Colonic mucosa (tissue), 4 donors: ENCODE measurements around the gene TMPRSS2. TPM values are rescaled to one million over a fixed set of nuclear protein-coding genes. Genes with fewer than 3 reads are reported as not detected.

Experiments used
- DNase-seq: peaks from one replicate; pipeline ENCODE4 v3.0.0-alpha.2; 2020
- H3K27ac ChIP-seq: fragments of 200-600 bp; one replicate; pipeline ENCODE4 v1.8.0; 2021
- H3K27me3 ChIP-seq: fragments of 200-600 bp; one replicate; pipeline ENCODE4 v1.8.0; 2021
- H3K36me3 ChIP-seq: fragments of 200-600 bp; one replicate; pipeline ENCODE4 v1.8.0; 2021
- H3K4me1 ChIP-seq: fragments of 200-600 bp; one replicate; pipeline ENCODE4 v1.8.0; 2021; ENCODE audit warnings: mild to moderate bottlenecking
- H3K4me3 ChIP-seq: fragments of 200-600 bp; one replicate; pipeline ENCODE4 v1.8.0; 2021
- H3K9ac ChIP-seq, 2 donors: one replicate each; pipeline ENCODE4 v1.7.0; 2013; ENCODE audit warnings: control low read depth in 2 of 2, low read depth in 2 of 2, low read length in 2 of 2
- H3K9me3 ChIP-seq: fragments of 200-600 bp; one replicate; pipeline ENCODE4 v1.8.0; 2021
- intact Hi-C: fragments of 100-400 bp; cut with DNase I; formaldehyde crosslinking; loops from one replicate; pipeline ENCODE4 v1.14.1; 2022
- total RNA-seq, 2 donors: library from RNA; stranded (reverse); fragmentation: NEBNext Ultra II Directional in 1 of 2; extraction: Animal tissue kit (Norgen Biotek cat#: 25700) in 1 of 2; gene quantifications; one replicate each; pipeline ENCODE4 v1.2.1, GENCODE V29; 2021
- TF ChIP-seq, protein P1 (sequence below): fragments of 200-600 bp; IDR thresholded peaks from one replicate; pipeline ENCODE4 v1.8.0; 2022; ENCODE audit warnings: antibody characterized with exemption, mild to moderate bottlenecking
- donor health status: healthy.
- donor health status: DM: no; HTN: no; CAD: no.
- donor health status: DM: no; HTN: no; CAD: no.

Gene TMPRSS2
- total RNA-seq, 2 donors from 2014 or later = 261 to 408 TPM

DNA sequence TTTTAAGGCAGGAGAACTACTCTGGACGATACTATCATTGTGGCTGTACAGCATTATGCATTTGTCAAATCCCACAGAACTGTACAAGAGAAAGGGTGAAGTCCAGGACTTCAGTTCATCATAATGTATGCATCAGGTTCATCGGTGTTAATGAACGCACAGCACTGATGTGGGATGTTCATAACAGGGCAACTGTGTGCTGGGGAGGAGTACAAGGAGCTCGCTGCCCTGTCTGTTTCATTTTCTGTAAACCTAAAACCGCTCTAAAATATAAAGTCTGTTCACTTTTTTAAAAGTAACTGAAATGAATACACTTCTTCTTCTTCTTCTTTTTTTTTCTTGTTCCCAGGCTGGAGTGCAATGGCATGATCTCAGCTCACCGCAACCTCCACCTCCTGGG lies 25.0 kb downstream of the TMPRSS2 start:
- Histone ChIP-seq H3K27me3 (no peaks in the 10 kb centered on the region), H3K4me1 (no peaks in the 10 kb centered on the region), H3K9me3 (no peaks in the 10 kb centered on the region), H3K9ac (no peak overlapping the region), H3K27ac (no peak overlapping the region), H3K4me3 (no peak overlapping the region), H3K36me3 (peaks cover 7% of the 10 kb centered on the region)
- intact Hi-C loops = no loop called here
- TF ChIP-seq, protein P1, sequence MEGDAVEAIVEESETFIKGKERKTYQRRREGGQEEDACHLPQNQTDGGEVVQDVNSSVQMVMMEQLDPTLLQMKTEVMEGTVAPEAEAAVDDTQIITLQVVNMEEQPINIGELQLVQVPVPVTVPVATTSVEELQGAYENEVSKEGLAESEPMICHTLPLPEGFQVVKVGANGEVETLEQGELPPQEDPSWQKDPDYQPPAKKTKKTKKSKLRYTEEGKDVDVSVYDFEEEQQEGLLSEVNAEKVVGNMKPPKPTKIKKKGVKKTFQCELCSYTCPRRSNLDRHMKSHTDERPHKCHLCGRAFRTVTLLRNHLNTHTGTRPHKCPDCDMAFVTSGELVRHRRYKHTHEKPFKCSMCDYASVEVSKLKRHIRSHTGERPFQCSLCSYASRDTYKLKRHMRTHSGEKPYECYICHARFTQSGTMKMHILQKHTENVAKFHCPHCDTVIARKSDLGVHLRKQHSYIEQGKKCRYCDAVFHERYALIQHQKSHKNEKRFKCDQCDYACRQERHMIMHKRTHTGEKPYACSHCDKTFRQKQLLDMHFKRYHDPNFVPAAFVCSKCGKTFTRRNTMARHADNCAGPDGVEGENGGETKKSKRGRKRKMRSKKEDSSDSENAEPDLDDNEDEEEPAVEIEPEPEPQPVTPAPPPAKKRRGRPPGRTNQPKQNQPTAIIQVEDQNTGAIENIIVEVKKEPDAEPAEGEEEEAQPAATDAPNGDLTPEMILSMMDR = no peak
- DNase-seq = no peak

DNA sequence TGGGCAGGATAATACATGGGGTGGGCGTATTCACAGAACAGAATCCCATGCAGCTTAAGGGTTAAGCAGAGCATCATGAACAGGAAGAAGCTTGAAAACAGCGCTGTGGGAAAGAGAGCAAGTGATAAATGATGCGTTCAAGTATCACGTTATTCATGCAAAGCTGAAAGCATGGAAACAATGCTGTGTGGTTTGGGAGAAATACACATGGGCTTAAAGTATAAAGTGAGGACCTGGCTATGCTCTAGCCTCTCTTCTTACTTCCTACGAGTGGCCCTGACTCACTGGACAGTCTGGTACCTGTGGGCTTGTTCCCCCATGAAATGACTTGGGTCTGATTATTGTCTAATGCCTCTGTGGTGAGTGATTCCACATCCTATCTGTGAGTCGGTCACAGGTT lies 25.7 kb downstream of the TMPRSS2 start:
- Histone ChIP-seq H3K4me1 (no peaks in the 10 kb centered on the region), H3K27ac (no peak overlapping the region), H3K27me3 (no peaks in the 10 kb centered on the region), H3K4me3 (no peak overlapping the region), H3K36me3 (peaks cover 6% of the 10 kb centered on the region), H3K9me3 (no peaks in the 10 kb centered on the region), H3K9ac (no peak overlapping the region)
- DNase-seq = no peak
- intact Hi-C loops = no loop called here
- TF ChIP-seq, protein P1 = no peak

DNA sequence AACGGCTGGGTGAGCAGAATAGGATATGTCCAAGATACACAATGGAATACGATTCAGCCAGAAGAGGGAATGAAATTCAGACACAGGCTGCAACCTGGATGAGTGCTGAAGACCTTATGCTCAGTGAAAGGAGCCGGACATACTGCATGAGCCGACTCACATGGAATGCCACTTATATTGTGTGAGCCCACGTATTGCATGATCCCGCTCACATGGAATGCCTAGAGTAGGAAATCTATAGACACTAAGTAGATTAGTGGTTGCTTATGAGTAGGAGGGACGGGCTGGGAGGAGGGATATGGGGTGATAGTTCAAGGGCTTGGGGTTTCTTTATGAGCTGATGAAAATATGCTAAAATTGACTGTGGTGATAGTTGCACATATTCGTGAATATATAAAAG lies 26.8 kb downstream of the TMPRSS2 start:
- intact Hi-C loops = no loop called here
- Histone ChIP-seq H3K4me1 (no peaks in the 10 kb centered on the region), H3K27me3 (no peaks in the 10 kb centered on the region), H3K36me3 (peaks cover 6% of the 10 kb centered on the region), H3K9me3 (no peaks in the 10 kb centered on the region), H3K9ac (no peak overlapping the region), H3K27ac (no peak overlapping the region), H3K4me3 (no peak overlapping the region)
- DNase-seq = no peak
- TF ChIP-seq, protein P1 = no peak

DNA sequence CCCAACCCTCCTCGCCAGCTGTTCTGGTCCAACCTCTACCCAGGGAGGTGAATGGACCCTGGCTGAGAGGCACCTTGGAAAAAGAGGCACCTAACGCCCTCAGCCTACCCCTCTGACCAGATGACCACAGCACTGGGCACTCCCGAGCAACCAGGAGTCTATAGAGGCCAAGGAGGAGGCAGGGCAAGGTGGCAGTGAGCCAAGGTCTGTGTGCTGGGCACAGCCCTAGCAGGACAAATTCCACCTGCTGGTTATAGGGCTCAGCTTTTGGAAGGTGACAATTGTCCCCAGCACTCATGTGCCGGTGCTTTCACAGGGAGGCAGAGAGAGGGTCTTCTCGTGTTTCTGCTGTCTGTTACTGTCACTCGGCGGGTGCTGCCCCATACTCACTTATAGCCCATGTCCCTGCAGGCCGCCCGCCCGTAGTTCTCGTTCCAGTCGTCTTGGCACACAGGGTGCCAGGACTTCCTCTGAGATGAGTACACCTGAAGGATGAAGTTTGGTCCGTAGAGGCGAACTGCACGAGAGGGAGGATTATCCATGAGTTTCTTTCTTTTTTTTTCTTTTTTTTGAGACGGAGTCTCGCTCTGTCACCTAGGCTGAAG lies 27.8 kb downstream of the TMPRSS2 start:
- DNase-seq = peak; percentile 71
- H3K36me3 ChIP-seq = peaks cover 6% of the 10 kb centered on the region
- no peak overlapping the region for H3K4me3 ChIP-seq
- TF ChIP-seq, protein P1 = no peak
- intact Hi-C loops = no loop called here
- H3K27me3 ChIP-seq = no peaks in the 10 kb centered on the region
- no peaks in the 10 kb centered on the region for H3K9me3 ChIP-seq
- H3K9ac ChIP-seq = no peak overlapping the region
- no peak overlapping the region for H3K27ac ChIP-seq
- no peaks in the 10 kb centered on the region for H3K4me1 ChIP-seq

DNA sequence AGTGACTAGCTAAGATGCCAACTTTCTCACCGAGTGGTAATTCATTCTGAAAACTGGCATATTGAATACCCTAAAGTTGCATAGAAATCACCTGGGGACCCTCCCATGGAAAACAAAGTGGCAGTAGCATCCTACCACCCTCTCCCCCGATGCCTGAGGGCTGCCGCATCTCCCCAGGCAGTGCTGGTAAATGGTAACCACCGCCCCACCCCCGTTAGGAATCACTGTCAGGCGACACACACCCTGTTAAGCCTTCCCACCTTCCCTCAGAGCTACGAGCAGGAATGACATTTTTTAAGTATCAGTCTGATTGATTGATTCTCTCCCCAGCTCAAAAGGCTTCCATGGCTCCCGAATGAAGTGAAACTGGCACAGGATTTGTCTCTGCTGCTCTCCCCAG lies 28.3 kb downstream of the TMPRSS2 start:
- intact Hi-C loops = no loop called here
- H3K27me3 ChIP-seq = no peaks in the 10 kb centered on the region
- no peak for DNase-seq
- H3K9ac ChIP-seq = no peak overlapping the region
- TF ChIP-seq, protein P1 = no peak
- no peak overlapping the region for H3K27ac ChIP-seq
- no peak overlapping the region for H3K4me3 ChIP-seq
- no peaks in the 10 kb centered on the region for H3K9me3 ChIP-seq
- H3K36me3 ChIP-seq = peaks cover 6% of the 10 kb centered on the region
- H3K4me1 ChIP-seq = no peaks in the 10 kb centered on the region
